Stimulated activated CD4-positive, alpha-beta T cell treated with anti-CD3 and anti-CD28 coated beads, TNF-alpha, amount 100 ng/mL, for 48 hours (primary cell): ENCODE data around the gene BIRC5.
"Not testable (repeated sequence)": the region's sequence is repeated elsewhere in the genome, so short reads cannot be mapped to it uniquely, and the experiment has no call there.

ENCODE experiments used
- DNase-seq, 3 donors: peaks; one replicate each; pipeline ENCODE4 v3.0.0-alpha.2; 2020; ENCODE audit warnings: low read depth in 3 of 3

The BIRC5 gene

DNA sequence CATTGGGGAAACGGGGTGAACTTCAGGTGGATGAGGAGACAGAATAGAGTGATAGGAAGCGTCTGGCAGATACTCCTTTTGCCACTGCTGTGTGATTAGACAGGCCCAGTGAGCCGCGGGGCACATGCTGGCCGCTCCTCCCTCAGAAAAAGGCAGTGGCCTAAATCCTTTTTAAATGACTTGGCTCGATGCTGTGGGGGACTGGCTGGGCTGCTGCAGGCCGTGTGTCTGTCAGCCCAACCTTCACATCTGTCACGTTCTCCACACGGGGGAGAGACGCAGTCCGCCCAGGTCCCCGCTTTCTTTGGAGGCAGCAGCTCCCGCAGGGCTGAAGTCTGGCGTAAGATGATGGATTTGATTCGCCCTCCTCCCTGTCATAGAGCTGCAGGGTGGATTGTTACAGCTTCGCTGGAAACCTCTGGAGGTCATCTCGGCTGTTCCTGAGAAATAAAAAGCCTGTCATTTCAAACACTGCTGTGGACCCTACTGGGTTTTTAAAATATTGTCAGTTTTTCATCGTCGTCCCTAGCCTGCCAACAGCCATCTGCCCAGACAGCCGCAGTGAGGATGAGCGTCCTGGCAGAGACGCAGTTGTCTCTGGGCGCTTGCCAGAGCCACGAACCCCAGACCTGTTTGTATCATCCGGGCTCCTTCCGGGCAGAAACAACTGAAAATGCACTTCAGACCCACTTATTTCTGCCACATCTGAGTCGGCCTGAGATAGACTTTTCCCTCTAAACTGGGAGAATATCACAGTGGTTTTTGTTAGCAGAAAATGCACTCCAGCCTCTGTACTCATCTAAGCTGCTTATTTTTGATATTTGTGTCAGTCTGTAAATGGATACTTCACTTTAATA is 10.4 kb downstream of the BIRC5 start:
- DNase-seq, result no peak

GRCh38 chr17:78225088-78225865 is 11.2 kb downstream of the BIRC5 start:
- DNase-seq, result no peak

- DNase-seq, result no peak
Measured at GRCh38 chr17:78226055-78226758, 12.2 kb downstream of the BIRC5 start.

DNA sequence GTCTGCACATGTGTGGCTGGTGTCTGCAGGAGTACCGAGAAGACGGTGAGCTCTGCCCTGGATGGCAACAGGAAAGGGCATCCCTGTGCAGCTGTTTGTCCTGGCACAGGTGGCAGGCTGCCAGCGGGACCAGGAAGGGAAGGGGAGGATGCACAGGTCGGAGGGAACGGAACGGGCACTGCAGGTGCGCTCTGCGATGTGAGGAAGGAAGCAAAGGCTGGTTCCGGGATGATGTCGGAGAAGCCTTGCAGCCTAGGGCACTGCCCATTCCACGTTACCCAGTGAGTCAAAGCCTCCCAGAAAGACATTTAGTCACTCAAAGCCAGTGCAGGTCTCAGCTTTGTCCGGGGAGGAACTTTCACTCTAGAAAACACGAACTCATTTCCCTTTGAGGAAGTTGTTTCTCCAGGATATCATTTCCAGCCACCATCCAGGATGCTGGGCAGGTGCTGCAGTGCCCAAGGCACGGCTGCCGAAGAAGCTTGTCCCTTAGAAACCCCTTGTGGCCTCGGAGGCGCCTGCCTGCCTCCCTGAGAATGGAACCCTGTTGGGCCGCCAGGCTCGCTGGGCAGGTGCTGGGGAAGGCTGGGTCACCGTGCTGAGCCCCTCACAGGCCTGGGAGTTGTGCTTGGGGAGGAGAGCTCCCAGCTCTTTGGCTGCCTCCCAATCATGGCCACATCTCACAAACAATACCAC is 12.9 kb downstream of the BIRC5 start:
- no peak for DNase-seq

DNA sequence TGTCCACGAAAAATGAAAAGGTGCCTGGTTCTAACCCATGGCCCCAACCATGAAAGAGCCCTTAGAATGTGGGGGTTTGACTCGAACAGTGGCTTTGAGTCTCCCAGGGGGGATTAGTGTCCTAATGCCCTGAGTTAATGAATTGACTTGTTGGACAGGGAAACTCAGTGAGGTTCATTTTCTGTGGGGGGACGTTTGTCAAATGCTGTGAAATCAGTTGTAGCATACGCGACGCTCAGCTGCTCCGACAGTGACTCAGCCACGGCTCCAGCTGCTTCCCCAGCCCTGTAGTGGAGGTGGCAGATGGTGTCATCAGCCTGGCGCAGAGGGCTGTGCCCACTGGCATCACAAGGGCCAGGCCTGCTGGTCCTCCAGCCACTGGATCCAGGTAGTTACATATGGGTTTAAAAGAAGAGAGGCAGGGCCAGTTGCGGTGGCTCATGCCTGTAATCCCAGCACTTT is 13.4 kb downstream of the BIRC5 start:
- DNase-seq, result no peak

DNA sequence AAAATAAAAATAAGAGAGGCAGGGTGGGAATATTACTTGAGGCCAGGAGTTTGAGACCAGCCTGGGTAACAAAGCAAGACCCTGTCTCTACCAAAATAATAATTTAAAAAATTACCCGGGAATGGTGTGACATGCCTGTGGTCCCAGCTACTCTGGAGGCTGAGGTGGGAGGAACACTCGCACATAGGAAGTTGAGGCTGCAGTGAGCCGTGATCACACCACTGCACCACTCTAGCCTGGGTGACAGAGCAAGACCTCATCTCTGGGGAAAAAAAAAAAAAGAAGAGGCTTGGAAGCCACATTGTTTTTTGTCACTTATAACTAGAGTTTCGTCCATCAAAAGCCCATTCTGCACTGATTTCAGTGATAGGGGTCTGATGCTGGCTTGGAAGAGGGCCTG is 14.1 kb downstream of the BIRC5 start:
- DNase-seq, result no peak

- no peak for DNase-seq
Measured at GRCh38 chr17:78230252-78230962, 16.4 kb downstream of the BIRC5 start.

GRCh38 chr17:78230996-78231935 is 17.2 kb downstream of the BIRC5 start, which contains the start of gene TMEM235:
TSS of gene TMEM235 (plus strand) at chr17:78231631. CDS start at chr17:78232024, 393 bp downstream.
- DNase-seq, result no peak

DNA sequence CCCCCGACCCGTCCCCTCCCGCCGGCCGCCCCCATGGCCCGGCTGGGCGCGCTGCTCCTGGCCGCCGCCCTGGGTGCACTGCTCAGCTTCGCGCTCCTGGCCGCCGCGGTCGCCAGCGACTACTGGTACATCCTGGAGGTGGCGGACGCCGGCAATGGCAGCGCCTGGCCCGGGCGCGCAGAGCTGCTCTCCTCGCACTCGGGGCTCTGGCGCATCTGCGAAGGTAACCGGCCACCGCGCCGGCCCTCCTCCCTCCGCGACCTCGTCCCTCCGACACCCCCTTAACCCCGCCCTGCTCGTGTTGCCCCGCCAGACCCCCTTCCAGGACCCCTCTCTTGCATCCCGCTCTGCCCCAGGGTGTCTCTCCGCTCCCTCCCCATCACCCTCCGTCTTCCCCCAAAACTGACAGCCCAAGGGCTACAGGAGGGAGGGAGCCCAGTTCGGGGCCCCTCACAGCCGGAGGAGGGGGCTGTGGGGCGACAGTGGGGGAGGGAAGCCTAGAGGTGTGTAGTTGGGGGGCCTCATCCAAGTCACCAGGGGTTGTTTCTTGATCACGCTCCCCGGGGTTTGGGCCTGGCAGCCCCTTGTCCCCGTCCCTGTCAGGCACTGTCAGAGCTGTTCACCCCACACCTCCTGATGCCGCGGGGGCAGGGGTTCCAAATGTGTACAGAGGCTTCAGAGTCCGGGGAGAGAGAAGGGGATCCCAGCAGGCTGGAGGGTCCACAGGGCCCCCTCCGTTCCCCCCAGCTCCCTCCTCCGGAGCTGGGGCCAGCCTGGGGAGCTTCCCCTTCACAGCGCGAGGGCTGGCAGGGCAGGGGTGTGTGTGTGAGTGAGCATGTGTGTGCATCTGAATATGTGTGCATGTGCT is 18.2 kb downstream of the BIRC5 start:
- no peak for DNase-seq

GRCh38 chr17:78232859-78233173 is 18.8 kb downstream of the BIRC5 start:
- DNase-seq, result no peak

DNA sequence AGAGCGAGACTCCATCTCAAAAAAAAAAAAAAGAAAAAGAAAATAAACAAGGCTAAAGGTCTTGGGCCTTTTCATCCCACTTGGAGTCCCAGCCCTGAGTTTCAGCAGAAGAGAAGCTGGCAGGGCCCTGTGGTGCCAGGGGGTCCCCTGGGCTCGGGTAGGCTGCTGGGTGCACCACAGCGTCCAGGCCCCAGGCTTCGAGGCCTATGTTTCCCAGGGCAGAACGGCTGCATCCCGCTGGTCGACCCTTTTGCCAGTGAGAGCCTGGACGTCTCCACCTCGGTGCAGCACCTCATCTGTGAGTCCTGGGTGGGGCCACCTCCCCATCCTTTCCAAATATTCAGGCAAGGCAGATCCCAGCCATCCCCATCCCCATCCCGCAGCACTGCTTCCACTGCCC is 19.6 kb downstream of the BIRC5 start:
- DNase-seq, result no peak

DNA sequence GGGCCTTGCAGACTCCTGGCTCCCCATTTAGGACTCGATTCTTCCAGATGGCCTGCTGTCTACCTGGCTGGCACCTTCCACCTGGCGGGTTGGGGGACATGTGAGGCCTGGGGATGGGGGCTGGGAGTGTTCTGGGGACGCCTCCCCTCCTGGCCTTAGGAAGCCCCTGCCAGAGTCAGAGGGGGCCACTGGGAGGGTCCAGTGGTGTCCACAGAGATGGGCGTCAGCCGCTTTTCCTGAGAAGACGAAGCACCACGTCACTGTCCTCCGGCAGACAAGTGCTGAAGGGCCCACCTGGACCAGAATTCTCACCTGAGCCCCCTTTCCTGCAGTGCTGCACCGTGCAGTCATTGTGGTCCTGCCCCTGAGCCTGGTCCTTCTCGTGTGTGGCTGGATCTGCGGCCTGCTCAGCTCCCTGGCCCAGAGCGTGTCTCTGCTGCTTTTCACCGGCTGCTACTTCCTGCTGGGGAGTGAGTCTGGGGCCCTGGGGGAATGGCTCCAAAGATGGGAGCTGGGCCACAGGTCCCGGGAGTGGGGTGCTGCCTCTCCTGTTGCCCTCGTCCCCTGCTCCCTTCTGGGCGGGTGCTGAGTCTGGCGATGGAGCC is 20.3 kb downstream of the BIRC5 start:
- no peak for DNase-seq

GRCh38 chr17:78235022-78235421 is 21.0 kb downstream of the BIRC5 start:
- not testable (repeated sequence) for DNase-seq

GRCh38 chr17:78235885-78236284 is 21.8 kb downstream of the BIRC5 start:
- no peak for DNase-seq

DNA sequence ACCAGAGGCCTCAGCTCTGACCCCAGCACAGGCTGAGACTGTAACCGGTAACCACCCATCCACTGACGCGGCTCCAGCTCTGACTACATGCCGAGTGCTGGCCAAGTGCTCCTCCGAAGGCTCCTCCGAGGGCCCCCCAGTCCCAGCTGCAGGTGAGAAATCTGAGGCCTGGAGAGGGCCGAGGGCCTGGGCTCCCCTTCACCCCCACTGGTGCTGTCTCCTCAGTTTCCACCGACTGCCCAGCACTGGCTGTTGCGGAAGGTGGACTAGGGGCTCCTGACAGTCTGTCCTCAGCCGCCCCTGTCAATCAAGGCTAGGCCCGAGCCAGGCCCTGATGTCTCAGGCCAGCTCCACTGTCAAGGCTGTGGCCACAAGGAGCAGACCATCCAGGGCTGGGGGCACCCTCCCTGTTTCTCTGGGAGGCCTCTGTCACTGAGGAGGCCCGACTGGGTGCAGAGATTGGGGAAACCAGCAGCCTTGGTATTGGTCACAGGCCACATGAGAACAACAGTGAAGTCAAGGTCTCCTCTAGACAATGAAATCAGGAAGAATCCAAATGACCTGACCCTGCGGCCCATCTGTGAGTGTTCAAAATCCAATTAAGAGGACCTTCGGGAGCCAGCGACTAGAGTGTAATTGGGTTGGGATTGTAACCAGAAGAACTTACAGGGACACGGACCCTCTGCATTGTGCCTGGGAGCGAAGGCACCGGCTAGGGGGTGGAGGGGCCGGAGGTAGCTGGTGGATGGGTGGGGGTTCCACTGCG is 22.5 kb downstream of the BIRC5 start:
- no peak for DNase-seq

DNA sequence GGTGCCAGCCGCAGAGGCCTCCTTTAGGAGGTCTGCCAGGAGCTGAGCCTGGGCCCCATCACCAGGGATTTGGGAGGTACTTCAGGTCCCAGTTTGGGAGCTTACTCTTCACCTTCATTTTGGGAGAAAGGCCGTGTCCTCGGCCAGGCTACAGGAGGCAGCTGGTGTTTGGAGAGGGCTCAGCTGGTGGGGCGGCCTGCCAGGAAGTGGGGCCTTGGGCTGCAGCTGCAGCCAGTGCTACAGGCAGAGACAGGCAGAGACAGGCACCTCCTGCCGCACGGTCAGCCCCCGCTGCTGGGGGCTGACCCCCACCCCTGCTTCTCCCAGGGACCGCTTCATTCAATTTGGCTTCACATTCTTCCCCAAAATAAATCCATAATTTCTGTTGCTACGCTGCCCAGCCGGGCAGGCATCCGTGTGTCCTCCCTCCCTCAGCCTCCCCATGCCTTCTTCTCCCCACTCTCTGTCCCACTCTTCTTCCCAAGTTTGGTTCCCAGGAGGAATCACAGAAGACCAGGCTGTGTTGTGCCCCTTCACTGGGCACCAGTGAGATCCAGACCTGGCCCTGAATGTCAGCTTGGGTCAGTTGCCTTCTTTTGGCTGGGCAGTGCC is 23.5 kb downstream of the BIRC5 start:
- no peak for DNase-seq

DNA sequence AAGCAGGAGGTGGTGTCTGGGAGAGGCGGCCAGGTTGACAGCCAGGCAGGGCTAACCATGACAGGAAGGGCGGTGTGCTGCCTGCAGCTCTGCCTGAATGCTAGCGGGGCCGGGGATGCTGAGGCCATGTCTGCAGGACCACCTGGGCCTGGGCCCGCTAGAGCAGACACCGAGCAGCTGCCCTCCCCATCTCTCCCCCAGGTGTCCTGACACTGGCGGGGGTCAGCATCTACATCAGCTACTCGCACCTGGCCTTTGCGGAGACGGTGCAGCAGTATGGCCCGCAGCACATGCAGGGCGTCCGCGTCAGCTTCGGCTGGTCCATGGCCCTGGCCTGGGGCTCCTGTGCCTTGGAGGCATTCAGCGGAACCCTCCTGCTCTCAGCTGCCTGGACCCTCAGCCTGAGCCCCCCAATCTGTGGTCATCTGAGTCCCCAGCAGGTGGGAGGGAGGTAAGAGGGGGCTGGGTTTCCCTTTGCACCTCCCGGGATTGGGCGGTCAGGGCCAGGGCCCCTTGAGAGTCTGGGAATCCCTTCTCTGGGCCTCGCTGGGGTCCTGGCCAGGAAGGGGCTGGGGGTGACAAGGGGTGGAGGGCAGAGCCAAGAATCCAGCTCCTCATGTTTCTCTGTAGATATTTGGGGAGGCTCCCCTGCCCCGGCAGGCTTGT is 24.9 kb downstream of the BIRC5 start:
- no peak for DNase-seq
